NCI-H2196 (cell line): ENCODE results near the gene URAD.
"Not testable (repeated sequence)": the region's sequence is repeated elsewhere in the genome, so short reads cannot be mapped to it uniquely, and the experiment has no call there.

Experiments
- DNase-seq: peaks from one replicate; lab custom pipeline; 2025; ENCODE audit not compliant: unreplicated experiment; lab: John Stamatoyannopoulos, UW

URAD gene, protein sequence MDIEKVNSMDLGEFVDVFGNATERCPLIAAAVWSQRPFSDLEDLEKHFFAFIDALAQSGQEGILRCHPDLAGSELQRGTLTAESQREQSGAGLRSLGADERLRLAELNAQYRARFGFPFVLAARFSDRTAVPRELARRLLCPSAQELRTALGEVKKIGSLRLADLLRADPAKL

DNA sequence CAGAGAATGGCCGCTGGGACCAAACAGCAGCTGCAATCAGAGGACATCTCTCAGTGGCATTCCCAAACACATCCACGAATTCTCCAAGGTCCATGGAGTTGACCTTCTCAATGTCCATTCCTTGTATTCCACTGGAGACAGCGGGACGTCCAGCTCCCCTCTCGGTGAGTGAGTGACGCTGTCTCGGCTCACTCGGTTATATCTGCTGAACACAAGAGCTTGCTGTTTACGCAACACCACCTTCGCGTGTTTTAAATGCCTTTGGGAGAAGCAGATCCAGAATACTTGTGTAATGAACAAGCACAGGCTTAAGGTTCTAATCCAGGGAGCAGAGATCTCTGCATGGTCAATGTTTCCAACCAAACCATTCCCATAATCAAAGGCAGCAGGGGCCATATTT is at the start of gene URAD:
URAD (minus strand) TSS at position 174 of the 400 bp plus-strand sequence; CDS start at position 118, 56 bp downstream.
- DNase-seq: no peak

DNA sequence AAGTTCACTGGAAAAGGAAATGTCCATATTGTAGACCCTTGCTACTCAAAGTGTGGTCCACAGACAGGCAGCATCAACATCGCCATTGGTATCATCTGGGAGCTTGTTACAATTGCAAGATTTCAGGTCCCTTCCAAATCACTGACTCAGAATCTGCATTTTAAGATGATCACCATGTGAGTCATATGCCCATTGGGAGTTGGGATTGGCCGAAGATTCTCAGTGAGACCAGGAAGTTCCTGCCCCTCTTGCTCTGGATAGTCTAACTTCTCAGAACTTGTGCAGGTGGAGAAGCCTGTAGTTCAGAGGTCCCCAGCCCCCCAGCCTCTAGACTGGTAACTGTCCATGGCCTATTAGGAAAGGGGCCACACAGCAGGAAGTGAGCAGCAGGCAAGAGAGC is 48.9 kb upstream of the URAD start:
- no peak for DNase-seq

DNA sequence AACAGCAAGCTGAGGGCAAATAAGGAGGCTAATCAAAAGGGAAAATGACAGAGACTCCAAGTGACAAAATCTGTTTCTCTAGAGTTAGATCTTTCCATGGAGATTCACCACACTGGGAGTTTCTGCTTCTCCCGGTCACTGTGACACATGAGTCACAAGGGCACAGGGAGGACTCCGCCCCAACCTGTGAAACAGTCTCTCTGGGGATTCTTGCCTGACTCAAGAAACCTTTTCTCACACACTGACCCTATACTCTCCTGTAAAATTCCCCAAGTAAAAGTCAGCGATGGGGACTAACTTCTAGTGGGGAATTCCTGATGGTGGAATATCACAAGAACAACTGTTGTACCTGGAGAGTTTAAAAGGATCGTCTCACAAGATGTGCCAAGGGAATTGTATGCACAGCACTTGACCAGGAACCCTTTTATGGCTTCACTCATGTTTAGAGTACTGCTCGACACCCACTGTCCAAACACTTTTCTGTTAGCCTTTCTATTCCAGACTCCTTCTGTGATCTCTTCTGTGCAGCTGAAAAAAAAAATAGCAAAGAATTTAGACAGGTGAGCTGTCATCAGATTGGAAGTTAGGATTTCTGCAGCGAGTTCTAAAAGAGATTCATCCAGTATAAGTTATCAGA is 46.8 kb upstream of the URAD start:
- no peak for DNase-seq

DNA sequence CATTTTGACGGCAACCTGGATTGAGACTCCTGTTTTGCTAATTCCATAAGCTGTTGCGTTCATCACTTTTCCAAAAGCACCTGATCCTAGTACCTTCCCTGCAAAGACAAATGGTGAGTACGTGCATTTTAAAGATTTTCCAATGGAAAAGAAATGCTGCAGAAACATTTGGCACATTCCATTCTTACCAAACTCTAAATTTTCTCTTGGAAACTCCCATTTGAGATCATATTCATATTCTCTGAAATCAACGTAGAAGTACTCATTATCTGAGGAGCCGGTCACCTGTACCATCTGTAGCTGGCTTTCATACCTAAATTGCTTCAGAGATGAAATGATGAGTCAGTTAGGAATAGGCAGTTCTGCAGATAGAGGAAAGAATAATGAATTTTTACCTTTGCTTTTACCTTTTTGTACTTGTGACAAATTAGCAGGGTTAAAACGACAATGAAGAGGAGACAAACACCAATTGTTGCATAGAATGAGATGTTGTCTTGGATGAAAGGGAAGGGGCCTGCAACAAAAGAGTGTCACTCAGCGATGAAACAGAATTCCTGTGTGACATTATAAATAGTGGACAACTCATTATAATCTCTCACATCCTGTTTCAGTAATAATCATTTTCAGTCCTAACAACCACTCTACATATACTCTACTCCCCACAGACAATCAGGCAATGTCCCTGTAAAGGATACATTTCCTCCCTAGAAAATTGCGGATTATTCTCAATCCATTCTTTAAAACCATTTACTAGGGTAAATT is 45.6 kb upstream of the URAD start:
- DNase-seq: no peak

DNA sequence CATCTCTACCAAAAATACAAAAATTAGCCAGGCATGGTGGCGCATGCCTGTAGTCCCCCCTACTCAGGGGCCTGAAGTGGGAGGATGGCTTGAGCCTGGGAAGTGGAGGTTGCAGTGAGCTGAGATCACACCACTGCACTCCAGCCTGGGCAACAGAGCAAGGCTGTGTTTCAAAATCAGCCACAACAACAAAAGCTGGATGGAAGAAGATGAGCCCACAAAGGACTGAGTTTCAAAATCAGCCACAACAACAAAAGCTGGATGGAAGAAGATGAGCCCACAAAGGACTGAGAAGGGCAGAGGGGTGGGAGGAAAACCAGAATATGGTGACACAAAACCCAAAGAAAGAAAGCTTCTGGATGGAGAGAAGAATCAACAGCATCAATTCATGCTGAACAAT is 43.9 kb upstream of the URAD start:
- not testable (repeated sequence) for DNase-seq

DNA sequence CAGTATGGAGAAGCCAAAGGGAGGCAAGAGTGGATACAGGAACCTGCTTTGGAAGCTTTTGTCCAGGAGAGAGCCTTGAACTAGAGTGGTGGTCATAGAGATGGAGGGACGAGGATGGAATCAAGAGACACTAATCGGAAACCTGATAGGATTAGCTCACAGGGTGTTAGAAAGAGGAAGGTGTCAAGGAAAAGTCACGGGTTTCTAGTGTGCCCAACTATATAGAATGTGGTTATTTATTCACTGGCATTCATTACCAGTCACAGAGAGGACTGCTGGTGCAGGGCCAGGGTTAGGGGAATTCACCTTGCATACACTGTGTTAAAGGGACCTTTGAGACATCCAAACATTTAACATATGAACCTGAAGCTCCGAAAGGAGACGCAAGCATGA is 43.4 kb upstream of the URAD start:
- no peak for DNase-seq

DNA sequence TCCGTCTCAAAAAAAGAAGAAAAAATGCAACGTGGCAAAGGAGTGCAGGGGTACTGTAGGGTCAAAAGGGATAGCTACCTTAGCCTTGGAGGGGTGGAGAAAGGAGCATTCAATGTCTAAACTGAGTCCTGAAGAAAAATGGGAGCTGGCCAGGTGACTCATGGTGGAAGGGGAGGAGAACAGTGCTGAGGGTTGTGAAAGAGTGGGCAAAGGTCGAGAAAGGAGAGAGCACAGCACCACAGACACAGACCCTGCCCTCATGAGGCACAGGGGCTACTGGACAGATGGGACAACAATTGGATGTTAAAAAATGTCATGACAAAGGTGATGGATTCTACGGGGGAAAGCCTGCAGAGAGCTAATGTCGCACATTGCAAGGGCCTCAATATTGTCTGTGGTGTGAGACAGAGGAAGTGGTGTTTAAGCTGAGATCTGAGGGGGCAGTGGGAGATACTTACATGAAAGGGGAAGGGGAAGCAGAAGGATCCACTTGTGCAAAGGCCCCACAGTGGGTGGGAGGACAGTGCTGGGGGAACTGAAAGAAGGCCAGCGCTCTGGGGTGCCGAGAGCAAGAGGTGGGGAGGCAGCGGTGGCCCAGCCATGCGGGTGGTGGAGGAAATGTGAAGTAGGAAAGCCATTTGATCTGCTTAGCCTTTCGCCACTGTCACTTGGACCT is 42.9 kb upstream of the URAD start:
- no peak for DNase-seq

DNA sequence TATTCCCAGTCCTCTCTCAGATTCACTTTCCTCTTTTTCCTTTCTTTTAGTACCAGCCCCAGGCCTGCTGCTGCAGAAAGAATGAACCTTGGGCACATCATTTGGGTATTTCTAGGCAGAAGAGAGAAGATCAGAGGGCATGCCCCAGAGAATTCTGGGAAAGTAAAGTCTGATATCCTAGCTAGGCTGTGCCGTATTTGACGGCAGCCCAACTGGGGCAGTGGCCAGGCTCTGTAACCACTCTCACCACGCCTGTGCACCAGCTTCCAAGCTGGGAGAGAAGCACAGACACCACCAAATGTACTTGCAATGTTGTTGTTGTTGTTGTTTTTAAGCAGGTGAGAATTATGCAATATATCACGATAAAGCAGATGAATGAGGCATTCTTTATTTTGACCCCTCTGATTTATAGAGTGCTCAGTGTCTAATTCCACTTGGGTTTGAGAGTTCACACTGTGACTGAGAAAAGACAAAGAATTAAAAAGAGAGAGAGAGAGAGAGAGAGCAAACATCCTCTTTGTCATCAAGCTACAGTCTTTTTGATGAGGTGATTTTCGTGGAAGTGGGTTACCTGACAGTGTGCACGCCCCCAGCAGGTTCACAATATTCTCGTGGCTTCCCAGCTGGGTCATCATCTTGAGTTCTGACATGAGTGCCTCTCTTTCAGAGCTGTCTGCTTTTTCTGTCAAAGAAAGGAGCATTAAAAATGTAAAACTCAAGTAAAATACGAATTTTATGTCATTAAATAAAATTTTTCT is 39.3 kb upstream of the URAD start:
- DNase-seq: no peak

DNA sequence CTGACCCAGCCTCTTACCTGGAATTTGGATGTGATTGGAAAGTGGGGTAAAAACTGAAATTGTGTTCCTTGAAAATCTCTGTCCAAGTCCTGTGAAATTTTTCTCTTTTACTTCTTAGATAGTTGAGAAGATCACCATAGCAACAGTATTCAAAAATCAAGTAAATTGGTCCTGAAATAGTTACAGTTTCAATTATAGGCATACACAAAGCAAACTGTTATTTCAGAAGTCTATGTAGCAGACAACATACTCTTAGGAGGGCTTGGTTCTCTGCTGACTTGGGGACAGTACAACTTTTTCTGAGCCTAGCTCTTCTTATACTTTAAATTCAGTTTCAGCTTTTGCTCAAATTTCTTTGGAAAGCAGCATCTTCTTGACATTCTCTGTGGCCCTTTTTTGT is 38.6 kb upstream of the URAD start:
- no peak for DNase-seq

DNA sequence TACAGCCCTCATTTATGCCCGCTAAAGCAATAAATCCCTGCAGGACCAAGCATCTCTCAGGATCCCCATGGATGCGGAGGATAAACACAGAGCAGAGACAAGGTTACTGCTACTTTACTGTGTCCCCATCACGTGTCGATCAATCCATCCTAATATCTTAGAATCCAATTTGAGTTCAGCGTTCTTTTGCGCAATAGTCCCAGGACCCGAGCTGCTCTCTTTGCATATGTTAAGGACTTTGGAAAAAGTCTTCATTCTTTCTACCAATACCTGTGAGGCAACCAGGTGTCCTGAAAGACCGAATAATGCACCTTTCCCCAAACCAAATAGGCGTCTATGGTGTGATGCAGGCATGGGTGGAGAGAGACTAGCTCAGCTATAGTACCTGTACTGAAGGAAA is 38.0 kb upstream of the URAD start:
- DNase-seq: no peak

DNA sequence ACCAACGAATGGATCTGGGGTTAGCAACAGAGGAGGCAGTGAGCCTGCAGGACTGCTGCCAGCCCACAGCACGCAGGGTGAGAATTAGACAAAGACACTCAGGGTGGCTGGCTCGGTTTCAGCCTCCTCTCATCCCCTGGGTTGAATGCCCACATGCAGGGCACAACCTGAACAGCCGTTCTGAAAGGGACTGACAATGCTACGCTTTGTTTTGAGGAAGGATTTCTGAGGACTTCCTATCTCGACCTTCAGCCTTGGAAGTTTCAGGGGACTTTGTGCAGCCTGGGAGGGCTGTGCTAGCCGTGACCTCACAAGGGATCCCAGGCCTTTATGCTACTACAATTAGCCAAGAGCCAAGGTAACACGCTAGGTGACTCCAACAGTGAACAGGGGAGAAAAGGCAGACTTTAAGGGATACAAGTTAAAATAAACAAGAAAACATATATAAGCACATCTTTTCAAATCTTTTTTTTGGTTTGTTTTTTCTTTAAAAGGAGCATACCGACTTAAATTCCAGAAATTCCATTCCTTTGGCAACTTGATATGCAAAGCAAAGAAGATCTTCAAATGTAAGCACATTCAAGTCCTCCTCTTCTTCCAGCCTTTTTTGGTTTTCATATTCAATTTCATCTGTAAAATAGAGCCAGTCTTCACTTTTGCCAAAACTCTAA is 34.5 kb upstream of the URAD start:
- DNase-seq: no peak

DNA sequence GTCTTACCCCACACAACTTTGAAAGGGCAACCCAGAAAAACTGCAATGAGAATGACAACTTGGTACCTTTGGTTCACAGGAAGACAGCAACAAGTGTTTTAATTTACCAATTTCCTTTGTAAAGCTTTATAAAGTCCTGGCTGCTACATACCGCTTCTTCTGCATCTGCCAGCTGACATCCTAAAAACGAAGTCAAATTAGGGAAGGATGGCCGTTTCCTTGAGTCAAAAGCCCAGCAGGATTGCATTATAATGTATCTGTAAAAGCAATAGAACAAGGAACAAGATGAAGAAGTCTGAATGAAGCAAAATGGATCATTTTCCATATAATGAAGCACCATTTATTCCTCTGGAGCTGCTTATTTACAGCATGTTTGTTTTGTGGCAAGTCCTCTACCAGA is 25.8 kb upstream of the URAD start:
- no peak for DNase-seq

DNA sequence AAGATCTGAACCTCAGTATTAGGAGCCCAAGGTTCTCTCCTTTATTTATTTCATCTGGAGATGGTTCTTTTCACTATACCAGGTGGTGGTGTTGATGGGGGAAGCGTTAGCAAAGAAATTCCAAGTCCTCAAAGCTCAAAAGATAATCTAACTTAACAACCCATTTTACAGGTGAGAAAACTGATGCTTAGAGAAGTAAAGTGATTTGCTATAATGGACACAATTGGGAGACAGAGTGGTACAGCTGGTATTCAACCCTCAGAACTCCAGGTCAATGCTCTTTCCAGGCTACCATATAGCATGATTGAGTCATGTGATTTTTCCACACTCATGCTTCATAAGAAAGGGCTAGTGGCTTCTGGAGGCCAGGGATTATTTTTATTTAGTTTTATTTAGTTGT is 25.0 kb upstream of the URAD start:
- no peak for DNase-seq

DNA sequence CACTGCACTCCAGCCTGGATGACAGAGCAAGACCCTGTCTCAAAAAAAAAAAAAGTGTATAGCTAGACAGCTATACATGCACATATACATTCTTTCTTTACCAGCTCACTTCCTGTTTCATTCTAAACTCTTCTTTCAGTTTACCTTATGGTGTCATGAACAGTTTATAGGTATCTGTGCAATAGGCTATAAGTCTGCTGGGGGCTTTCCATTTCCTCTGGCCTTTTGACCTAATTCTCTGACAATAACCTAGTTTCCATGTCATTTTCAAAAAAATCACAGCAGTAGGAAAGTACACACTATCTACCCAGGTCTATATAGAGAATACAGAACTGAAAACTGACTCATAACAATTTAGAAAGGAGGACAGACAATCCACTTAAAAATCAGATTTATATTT is 24.4 kb upstream of the URAD start:
- DNase-seq: no peak

DNA sequence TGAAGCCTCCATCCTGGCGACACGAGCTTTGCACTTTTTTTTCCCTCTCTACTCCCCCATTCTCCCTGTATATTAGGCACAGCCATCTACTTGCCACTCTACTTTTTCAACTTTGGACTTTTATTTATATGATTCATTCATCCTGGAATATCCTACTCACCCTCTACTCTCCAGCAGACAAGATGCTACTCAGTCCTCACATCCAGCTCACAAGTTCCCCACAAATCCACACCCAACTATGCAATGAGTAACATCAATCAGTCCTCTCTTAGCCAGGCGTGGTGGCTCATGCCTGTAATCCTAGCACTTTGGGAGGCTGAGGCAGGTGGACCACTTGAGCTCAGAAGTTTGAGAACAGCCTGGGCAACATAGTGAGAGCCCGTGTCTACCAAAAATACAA is 23.9 kb upstream of the URAD start:
- DNase-seq: no peak

DNA sequence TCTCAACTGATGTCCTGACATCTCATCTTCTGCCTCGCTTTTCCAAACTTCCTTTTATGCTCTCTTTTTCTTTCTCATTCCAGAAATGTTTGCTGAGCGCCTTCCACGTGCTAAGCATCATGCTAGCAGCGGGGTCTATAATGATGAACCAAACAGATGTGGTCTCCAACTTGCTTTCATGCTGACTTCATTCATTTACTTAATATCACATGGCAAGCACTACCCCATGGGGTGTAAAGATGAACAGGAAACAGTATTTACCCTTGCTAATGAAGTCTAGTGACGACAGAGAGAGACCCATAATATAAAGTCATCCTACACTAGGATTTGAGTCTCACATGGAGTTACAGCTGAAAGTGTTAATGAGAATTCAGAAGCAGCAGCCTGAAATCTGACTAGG is 21.6 kb upstream of the URAD start:
- DNase-seq: no peak

DNA sequence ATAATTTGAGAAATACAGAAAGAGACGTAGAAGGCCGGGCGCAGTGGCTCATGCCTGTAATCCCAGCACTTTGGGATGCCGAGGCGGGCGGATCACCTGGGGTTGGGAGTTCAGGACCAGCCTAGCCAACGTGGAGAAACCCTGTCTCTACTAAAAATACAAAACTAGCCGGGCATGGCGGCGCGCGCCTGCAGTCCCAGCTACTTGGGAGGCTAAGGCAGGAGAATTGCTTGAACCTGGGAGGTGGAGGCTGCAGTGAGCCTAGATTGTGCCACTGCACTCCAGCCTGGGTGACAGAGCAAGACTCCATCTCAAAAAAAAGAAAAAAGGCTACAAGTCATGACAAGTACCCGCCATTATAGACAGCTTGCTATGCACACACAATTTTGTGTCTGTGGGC is 16.5 kb upstream of the URAD start:
- DNase-seq: not testable (repeated sequence)

DNA sequence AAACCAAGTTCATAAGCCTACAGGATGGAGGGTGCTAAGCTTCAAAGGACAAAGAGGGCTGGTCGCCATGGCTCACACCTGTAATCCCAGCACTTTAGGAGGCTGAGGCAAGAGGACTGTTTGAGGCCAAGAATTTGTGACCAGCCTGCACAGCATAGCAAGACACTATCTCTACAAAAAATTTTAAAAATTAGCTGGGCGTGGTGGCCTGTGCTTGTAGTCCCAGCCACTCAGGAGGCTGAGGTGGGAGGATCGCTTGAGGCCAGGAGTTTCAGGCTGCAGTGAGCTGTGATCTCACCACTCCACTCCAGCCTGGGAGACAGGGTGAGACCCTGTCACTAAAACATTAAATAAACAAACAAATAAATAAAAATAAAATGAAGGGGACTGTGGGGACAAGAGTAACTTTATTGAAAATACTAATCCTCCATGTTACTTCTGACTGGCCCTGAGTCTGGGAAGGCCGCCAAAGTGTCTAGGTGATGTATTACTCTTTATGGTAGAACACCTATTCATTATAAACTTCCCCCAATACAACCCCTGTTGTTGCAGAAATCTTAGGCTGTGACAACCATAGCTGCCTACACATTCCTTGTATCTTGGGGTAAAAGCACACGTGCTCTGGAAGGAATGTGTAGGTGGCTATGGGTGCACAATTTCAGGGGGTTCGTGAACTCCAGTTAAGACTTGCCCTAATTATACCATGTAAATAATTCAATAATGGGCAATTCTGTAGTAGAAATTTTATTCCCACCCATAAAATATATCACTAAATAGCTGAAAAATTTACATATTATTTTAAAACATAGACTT is 14.6 kb upstream of the URAD start:
- DNase-seq: no peak

DNA sequence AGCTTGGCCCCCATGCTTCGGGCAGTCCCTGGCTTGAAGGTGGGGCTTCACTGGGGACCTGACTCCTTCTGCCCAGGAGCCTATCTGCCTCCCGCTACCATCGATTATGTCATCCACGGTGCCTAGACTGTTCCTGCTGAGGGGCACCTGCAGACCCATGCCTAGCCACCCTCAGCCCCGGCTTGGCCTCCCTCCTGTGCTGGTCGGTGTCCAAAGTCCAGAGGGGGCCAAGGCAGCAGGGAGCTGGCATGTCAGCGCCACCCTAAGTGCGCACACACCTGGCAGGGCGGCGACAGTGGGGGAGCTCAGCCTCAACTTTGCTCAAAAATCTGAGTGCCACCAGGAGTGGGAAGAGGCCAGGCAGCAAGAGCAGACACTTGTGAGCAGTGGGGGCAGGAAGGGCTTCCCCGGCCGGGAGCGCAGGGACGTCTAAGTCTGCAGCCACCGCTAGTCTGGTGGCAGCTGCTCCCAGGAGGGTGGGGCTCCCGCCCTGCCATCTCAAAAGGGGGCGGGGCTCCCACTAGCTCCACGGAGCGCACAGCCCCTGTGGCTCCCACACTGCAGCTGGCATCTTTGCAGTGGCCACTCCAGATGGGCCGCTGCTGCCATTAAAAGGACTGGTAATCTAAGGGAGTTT is 13.5 kb upstream of the URAD start:
- no peak for DNase-seq
